ENCODE results near the gene IER5L. TPM values are rescaled to one million over a fixed set of nuclear protein-coding genes. Genes with fewer than 3 reads are reported as not detected.

Gene IER5L
- total RNA-seq, 4 donors from 2014 or later = 4.3 to 8.2 (median 6.2) TPM

GRCh38 chr9:129174102-129174723 is 3.8 kb downstream of the IER5L start:
- 0% methylated on average over 7 of the region's 55 CpGs for WGBS
- TF ChIP-seq POLR2AphosphoS5 (IDR thresholded peaks at IDR 0.05) (peak in 2 of 3 donors; percentile 15 to 16), EP300 (IDR thresholded peaks at IDR 0.05) (no peak), POLR2A (IDR thresholded peaks at IDR 0.05) (peak in 1 of 2 donors; percentile 19)
- TF ChIP-seq, protein P1, sequence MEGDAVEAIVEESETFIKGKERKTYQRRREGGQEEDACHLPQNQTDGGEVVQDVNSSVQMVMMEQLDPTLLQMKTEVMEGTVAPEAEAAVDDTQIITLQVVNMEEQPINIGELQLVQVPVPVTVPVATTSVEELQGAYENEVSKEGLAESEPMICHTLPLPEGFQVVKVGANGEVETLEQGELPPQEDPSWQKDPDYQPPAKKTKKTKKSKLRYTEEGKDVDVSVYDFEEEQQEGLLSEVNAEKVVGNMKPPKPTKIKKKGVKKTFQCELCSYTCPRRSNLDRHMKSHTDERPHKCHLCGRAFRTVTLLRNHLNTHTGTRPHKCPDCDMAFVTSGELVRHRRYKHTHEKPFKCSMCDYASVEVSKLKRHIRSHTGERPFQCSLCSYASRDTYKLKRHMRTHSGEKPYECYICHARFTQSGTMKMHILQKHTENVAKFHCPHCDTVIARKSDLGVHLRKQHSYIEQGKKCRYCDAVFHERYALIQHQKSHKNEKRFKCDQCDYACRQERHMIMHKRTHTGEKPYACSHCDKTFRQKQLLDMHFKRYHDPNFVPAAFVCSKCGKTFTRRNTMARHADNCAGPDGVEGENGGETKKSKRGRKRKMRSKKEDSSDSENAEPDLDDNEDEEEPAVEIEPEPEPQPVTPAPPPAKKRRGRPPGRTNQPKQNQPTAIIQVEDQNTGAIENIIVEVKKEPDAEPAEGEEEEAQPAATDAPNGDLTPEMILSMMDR (IDR thresholded peaks at IDR 0.05) = peak; percentile 81 to 99
- H3K36me3 ChIP-seq = no peaks in the 10 kb centered on the region
- H3K4me3 ChIP-seq = peak overlapping the region; percentile 79
- no peaks in the 10 kb centered on the region for H3K9me3 ChIP-seq
- H3K4me1 ChIP-seq = peaks cover 49% of the 10 kb centered on the region
- peak overlapping the region; percentile 98 for H3K27ac ChIP-seq
- no peaks in the 10 kb centered on the region for H3K27me3 ChIP-seq
- DNase-seq (ENCODE audit: low spot score in 2 of 2) = peak; percentile 95 to 98

GRCh38 chr9:129173296-129174101 is 4.6 kb downstream of the IER5L start:
- Histone ChIP-seq H3K36me3 (no peaks in the 10 kb centered on the region), H3K4me3 (peak overlapping the region; percentile 79), H3K27ac (peak overlapping the region; percentile 98), H3K4me1 (peaks cover 45% of the 10 kb centered on the region), H3K9me3 (no peaks in the 10 kb centered on the region), H3K27me3 (no peaks in the 10 kb centered on the region)
- 36% methylated on average over 11 of the region's 29 CpGs for WGBS
- no peak for TF ChIP-seq POLR2AphosphoS5 (IDR thresholded peaks at IDR 0.05)
- TF ChIP-seq EP300 (IDR thresholded peaks at IDR 0.05) = no peak
- TF ChIP-seq POLR2A (IDR thresholded peaks at IDR 0.05) = no peak
- TF ChIP-seq, protein P1 (IDR thresholded peaks at IDR 0.05) = no peak
- DNase-seq (ENCODE audit: low spot score in 2 of 2) = no peak

DNA sequence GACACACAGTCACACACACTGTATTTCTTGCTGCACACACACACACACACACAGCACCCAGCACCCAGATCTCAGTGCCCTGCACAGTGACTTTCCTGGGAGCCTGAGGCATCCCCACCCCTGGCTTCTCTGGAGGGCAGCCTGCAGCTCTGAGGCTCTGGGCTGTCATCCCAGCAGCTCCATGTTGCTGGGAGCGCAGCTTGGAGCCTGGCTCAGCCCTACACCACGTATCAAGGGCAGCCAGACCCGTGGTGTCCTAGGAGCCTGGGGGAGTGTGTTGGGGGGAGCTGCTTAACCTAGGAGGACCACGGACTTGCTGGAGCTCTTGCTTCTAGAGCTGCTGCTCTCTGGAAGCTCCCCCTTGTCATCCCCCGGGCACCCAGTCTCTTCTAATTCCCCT is 5.2 kb downstream of the IER5L start:
- no peak overlapping the region for H3K4me3 ChIP-seq
- H3K27me3 ChIP-seq = no peaks in the 10 kb centered on the region
- DNase-seq (ENCODE audit: low spot score in 2 of 2) = no peak
- H3K27ac ChIP-seq = peak overlapping the region; percentile 98
- WGBS = 24% methylated on average over 3 of the region's 5 CpGs
- H3K36me3 ChIP-seq = no peaks in the 10 kb centered on the region
- H3K4me1 ChIP-seq = peaks cover 48% of the 10 kb centered on the region
- TF ChIP-seq POLR2AphosphoS5 (IDR thresholded peaks at IDR 0.05) (no peak), EP300 (IDR thresholded peaks at IDR 0.05) (no peak), POLR2A (IDR thresholded peaks at IDR 0.05) (no peak)
- TF ChIP-seq, protein P1 (IDR thresholded peaks at IDR 0.05) = no peak
- no peaks in the 10 kb centered on the region for H3K9me3 ChIP-seq

GRCh38 chr9:129171993-129172751 is 5.9 kb downstream of the IER5L start:
- TF ChIP-seq POLR2AphosphoS5 (IDR thresholded peaks at IDR 0.05) (no peak), POLR2A (IDR thresholded peaks at IDR 0.05) (no peak), EP300 (IDR thresholded peaks at IDR 0.05) (no peak)
- TF ChIP-seq, protein P1 (IDR thresholded peaks at IDR 0.05) = no peak
- WGBS = 80% methylated on average over 6 of the region's 7 CpGs
- DNase-seq (ENCODE audit: low spot score in 2 of 2) = no peak
- Histone ChIP-seq H3K4me3 (no peak overlapping the region), H3K9me3 (no peaks in the 10 kb centered on the region), H3K4me1 (peaks cover 54% of the 10 kb centered on the region), H3K27me3 (no peaks in the 10 kb centered on the region), H3K36me3 (no peaks in the 10 kb centered on the region), H3K27ac (no peak overlapping the region)
